Measurements from ENCODE around the gene SARNP.
"Not testable (repeated sequence)": the region's sequence is repeated elsewhere in the genome, so short reads cannot be mapped to it uniquely, and the experiment has no call there.

DNA sequence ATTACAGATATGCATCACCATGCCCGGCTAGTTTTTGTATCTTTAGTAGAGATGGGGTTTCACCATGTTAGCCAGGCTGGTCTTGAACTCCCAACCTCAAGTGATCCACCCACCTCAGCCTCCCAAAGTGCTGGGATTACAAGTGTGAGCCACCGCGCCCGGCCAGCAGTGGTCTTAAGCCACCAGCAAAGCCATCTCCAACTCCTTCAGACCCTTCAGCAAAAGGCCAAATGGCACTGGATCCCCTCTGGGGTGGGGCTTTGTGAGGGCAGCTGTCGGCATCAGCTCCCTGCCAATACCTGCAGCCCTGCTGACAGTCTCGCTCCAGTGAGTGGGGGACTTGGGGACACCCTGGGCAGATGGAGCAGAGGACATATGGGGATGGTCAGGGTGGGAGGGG, 16.9 kb upstream of the SARNP start:
- not testable (repeated sequence) for TF ChIP-seq SP1 (IDR thresholded peaks at IDR 0.05); TAF1 (conservative IDR thresholded peaks at IDR 0.05)
- TF ChIP-seq, protein P1, sequence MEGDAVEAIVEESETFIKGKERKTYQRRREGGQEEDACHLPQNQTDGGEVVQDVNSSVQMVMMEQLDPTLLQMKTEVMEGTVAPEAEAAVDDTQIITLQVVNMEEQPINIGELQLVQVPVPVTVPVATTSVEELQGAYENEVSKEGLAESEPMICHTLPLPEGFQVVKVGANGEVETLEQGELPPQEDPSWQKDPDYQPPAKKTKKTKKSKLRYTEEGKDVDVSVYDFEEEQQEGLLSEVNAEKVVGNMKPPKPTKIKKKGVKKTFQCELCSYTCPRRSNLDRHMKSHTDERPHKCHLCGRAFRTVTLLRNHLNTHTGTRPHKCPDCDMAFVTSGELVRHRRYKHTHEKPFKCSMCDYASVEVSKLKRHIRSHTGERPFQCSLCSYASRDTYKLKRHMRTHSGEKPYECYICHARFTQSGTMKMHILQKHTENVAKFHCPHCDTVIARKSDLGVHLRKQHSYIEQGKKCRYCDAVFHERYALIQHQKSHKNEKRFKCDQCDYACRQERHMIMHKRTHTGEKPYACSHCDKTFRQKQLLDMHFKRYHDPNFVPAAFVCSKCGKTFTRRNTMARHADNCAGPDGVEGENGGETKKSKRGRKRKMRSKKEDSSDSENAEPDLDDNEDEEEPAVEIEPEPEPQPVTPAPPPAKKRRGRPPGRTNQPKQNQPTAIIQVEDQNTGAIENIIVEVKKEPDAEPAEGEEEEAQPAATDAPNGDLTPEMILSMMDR (IDR thresholded peaks at IDR 0.05; ENCODE audit: low read depth, low read length, missing input control): not testable (repeated sequence)
- TF ChIP-seq, protein P2, sequence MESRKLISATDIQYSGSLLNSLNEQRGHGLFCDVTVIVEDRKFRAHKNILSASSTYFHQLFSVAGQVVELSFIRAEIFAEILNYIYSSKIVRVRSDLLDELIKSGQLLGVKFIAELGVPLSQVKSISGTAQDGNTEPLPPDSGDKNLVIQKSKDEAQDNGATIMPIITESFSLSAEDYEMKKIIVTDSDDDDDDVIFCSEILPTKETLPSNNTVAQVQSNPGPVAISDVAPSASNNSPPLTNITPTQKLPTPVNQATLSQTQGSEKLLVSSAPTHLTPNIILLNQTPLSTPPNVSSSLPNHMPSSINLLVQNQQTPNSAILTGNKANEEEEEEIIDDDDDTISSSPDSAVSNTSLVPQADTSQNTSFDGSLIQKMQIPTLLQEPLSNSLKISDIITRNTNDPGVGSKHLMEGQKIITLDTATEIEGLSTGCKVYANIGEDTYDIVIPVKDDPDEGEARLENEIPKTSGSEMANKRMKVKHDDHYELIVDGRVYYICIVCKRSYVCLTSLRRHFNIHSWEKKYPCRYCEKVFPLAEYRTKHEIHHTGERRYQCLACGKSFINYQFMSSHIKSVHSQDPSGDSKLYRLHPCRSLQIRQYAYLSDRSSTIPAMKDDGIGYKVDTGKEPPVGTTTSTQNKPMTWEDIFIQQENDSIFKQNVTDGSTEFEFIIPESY (IDR thresholded peaks at IDR 0.05): not testable (repeated sequence)
- TF ChIP-seq, protein P3, sequence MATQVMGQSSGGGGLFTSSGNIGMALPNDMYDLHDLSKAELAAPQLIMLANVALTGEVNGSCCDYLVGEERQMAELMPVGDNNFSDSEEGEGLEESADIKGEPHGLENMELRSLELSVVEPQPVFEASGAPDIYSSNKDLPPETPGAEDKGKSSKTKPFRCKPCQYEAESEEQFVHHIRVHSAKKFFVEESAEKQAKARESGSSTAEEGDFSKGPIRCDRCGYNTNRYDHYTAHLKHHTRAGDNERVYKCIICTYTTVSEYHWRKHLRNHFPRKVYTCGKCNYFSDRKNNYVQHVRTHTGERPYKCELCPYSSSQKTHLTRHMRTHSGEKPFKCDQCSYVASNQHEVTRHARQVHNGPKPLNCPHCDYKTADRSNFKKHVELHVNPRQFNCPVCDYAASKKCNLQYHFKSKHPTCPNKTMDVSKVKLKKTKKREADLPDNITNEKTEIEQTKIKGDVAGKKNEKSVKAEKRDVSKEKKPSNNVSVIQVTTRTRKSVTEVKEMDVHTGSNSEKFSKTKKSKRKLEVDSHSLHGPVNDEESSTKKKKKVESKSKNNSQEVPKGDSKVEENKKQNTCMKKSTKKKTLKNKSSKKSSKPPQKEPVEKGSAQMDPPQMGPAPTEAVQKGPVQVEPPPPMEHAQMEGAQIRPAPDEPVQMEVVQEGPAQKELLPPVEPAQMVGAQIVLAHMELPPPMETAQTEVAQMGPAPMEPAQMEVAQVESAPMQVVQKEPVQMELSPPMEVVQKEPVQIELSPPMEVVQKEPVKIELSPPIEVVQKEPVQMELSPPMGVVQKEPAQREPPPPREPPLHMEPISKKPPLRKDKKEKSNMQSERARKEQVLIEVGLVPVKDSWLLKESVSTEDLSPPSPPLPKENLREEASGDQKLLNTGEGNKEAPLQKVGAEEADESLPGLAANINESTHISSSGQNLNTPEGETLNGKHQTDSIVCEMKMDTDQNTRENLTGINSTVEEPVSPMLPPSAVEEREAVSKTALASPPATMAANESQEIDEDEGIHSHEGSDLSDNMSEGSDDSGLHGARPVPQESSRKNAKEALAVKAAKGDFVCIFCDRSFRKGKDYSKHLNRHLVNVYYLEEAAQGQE (IDR thresholded peaks at IDR 0.05): not testable (repeated sequence)
